Kidney capillary endothelial cell (primary cell): ENCODE data around the gene ZGLP1.
"Not testable (repeated sequence)": the region's sequence is repeated elsewhere in the genome, so short reads cannot be mapped to it uniquely, and the experiment has no call there.

ENCODE experiments used
- DNase-seq: peaks from one replicate; pipeline ENCODE4 v3.0.0-alpha.2; 2018; ENCODE audit warnings: low spot score

The ZGLP1 gene

DNA sequence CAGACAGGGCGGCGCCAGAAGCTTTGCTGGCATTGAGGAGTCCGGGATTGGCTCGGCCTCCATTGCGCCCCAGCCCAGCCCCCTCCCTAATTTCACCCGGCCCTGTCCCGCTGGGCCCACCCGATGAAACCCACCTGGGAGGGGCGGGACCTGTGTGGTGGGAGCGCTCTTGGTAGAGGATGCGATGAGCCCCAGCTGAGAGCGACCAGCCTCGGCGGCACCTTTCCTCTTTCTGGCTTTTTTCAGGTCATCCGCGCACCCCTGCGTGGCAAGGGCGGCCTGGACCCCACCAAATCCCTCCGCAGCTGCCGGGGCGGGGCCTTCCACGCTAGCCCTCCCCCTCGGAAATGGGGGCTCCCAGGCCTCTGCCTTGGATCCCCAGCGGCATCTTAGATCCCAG lies at the start of gene ZGLP1:
ZGLP1 (minus strand) TSS at position 393 of the 400 bp plus-strand sequence.
- no peak for DNase-seq

DNA sequence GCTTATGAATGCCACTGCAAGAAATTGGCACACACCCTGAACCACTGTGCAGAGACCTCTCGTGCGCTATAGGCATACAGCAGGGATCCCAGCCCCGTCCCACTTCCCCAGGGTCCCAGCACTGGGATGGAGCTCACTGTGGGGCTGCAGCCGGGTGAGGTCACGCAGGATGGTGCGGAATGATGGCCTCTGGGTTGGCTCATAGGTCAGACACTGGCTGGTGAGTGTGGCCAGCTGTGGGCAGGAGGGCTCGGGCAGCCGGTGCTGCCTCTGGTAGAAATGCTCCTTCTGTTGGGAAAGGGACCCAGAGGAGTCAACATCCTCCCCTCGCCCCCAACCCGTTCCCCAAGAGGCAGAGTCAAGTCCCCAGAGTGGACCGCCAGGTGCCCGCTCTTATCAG lies 46.8 kb upstream of the ZGLP1 start:
- no peak for DNase-seq

DNA sequence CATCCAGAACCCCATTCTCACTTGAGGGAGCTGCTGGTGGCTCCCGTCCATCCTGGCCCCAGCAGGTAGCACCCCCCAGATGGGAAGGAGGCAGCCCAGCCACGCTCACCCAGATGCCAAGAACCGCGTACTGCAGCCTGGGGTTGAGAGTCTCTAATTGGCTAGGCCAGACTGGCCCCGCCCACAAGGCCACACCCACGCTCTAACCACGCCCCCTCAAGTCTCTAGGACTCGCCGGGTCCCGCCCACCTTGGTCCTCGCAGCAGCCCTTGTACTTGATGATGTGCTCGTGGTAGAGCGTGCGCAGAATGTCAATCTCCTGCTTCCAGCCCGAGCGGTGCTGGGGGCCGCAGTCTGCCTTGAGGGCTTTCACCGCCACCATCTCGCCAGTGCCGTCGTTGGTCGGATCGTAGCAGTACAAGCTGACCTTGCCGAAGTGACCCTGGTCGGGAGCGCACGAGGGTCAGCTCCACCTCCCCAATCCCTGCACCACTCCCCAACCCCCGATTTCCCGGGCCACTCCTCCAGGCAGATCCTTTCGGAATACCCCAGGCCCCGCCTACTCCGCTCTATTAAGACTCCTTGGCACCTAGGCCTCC lies 44.3 kb upstream of the ZGLP1 start:
- DNase-seq: peak; percentile 28

DNA sequence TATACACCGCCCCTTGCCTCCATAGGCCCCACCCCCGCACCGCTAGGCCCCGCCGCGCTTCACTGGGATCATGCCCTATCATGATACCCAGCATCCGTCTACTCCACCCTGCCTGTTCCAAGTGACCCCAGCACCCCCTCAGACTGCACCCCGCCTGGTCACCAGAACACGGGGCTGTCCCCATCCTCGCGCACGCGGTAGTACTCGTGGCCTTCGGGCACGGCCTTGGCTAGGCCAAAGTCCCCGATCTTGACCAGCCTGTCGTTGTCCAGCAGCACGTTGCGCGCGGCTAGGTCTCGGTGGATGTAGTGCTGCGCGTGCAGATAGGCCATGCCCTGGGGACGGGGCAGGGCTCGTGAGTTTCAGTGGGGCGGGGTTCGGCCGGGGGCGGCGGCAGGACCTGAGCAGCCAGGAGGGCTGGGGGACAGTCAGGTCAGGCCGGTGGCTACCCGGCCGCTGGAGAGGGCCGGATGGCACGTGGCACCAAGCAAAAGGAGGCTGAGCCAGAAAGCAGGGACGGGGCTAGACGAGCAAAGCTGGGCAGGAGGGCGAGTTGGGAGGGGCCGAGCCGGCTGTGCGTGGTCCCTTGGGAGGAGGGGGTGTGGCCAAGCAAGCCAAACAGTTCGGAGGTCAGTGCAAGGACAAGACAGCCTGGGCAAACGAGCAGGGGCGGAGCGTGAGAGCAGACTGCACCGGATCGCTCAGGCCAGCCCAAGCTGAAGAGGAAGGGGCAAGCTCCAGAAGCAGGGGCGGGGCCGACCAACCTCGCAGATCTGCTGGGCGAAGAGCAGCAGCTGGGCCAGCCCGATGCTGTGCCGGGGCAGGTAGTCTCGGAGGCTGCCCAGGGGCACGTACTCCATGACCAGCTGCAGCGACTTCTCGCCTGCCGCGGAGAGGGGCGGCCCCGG lies 43.4 kb upstream of the ZGLP1 start:
- DNase-seq: no peak

DNA sequence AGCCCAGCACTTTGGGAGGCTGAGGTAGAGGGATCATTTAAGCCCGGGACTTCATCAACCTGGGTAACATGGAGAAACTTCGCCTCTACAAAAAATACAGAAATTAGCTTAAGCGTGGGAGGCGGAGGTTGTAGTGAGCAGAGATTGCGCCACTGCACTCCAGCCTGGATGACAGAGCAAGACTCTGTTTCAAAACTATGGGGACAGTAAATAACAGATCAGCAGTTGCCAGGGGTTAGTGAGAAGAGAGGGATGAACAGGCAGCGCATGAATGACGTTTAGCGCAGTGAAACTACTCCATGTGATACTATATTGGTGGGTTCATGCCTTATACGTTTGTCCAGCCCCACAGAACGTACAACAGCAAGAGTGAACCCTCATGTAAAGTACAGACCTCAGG lies 36.9 kb upstream of the ZGLP1 start:
- DNase-seq: no peak

DNA sequence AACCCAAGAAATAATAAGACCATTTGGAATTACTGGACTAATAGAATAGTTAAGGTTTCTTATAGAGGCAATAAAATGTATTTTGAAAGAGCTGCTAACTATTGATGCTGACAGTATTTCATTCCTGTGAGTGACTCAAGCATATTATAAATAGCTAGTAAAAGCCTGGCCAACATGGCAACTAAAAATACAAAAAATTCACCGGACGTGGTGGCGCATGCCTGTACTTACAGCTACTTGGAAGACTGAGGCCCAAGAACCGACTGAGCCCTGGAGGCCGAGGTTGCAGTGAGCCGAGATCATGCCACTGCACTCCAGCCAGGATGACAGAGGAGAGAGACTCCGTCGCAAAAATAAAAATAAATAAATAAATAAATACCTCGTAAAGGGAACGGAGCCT lies 35.2 kb upstream of the ZGLP1 start:
- no peak for DNase-seq

DNA sequence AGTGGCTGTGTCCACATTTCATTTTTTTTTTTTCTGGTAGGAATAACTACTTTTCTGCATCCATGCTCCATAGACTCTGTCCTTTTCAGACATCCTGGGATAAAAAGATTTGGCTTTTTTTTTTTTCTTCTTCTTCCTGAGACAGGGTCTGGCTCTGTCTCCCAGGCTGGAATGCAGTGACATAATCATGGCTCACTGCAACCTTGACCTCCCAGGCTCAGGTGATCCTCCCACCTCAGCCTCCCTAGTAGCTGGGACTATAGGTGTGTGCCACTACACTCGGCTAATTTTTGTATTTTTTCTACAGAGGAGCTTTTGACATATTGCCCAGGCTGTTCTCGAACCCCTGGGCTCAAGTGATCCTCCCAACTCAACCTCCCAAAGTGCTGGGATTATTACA lies 33.9 kb upstream of the ZGLP1 start:
- DNase-seq: no peak

DNA sequence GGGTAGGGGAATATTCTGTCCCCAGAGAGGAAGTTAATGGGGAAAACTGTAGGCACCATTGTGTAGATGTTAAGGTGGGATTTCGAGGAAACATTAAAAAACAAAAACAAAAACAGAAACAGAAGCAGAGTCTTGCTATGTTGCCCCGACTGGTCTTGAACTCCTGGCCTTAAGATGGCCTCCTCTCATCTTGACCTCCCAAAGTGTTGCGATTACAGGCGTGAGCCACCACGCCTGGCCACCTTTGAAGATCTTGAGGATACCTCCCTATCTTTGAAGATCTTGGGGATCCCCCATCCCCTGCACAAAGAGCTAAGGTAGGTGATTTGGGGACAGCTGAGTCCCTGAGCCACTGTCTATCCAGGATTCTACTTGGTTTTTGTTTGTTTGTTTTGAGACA lies 30.4 kb upstream of the ZGLP1 start:
- DNase-seq: no peak

DNA sequence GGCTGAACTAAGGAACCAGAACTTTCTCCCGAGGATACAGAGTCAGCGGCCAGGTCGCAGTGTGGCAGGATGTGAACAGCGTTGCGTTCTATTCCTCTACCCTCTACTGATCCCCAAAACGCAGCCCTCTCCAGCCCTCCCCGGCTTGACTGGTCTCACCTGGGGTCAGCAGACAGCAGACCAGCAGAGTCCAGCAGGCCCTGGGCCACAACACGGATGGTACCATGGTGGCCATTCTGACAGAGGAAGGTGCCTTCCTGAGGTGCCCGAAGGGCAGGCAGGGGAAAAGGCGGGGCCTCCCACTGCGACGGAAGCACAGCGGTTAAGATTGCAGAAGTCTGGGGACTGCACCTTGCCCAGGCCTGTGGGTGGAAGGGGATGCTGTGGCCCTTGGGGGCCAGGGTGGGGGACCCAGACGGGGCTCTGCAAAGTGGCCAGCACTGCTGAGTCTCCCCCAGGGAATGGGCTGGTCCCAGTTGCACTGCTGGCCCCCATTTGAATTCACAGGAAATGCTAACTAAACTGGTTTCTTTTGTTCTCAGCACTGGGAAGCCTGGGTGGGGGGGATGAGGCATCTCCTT lies 29.9 kb upstream of the ZGLP1 start, which contains the start of gene ICAM3:
ICAM3 (minus strand) TSS at position 245 of the 581 bp plus-strand sequence; CDS start at position 235, 10 bp downstream.
- no peak for DNase-seq

DNA sequence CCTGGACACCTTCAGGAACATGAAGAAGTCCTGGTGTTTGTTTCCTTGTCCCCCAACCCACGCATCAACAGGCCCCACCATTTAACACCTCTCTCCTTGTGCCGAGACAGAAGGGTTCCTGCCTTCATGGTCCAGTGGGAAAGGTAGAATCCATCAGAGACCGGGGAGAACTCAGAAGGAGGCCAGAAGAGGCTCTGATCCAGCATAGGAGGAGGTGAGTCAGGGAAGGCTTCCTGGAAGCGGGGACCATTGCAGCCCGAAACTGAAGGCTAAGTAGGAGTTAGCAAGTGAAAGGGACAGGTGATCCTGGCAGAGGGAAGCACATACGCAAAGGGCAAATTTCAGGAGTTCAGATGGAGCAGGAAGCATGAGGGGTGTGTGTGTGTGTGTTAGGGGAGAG lies 29.3 kb upstream of the ZGLP1 start:
- DNase-seq: no peak

DNA sequence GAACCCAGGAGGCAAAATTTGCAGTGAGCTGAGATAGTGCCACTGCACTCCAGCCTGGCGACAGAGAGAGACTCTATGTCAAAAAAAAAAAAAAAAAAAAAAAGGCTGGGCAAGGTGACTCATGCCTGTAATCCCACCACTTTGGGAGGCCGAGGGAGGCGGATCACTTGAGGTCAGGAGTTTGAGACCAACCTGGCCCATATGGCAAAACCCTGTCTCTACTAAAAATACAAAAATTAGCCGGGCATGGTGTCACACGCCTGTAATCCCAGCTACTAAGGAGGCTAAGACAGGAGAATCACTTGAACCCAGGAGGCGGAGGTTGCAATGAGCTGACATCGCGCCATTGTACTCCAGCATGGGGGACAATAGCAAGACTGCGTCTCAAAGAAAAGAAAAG lies 27.1 kb upstream of the ZGLP1 start:
- DNase-seq: not testable (repeated sequence)

DNA sequence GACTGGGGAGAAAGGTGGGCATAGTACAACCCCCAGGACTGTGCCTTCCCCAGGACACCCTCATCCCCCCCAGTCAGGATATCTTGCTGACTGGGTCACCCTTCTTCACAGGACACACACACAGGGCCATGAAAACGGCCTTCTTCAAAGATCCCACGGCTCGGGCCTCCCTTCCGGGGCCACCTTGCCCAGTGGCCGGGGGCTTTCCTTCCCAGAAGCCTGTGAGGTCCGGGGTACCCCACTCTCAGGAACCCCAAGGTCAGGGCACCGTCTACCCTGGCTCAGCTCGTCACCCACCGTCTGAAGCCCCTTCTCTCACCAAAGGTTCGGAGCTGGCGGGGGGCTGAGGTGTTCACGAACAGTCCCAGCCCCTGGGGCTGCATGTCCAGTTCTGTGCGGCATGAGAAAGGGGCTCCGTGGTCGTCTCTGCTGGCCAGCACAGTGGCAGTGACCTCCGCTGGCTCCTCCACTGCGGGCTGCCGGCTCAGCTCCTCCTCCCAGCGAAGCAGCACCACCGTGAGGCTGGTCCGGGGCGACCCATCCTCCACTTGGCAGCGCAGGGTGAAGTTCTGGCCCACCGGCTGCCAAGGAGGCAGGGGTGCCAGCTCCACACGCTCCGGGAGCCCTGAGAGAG lies 25.9 kb upstream of the ZGLP1 start:
- DNase-seq: no peak

DNA sequence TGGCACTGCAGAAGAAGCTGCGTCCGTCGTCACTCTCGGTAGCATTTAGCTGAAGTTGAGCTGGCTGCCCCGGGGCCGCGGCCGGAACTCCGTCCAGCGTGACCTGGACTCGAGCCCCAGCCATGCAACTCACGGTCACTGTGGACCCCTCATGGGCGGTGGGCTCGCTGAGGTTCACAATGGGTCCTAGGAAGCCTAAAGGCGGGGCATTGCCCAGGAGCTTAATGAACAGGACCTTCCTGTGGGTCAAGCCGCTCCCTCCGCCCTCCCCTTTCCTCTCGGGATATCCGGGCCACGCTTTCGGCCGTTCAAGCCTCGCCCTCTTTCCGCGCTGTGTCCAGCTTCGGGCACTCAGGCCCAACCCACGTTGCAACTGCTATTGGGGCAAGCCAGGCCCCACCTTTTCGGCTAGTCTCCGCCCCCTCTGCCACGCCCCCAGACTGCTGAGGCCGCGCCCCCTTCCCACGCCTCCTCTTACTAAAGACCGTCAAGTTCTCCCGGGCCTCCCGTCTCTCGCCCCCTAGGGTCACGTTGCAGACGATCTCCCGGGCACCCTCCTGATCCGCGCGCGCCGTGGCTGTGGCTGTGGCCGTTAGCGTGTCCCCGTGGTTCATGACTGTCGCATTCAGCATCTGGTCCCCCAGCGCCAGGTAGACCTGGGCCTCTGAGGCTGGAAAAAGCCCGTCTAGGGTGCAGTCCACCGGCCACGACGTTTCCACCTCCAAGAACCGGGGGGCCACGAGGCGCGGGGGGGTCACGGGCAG lies 25.2 kb upstream of the ZGLP1 start:
- DNase-seq: peak; percentile 89

DNA sequence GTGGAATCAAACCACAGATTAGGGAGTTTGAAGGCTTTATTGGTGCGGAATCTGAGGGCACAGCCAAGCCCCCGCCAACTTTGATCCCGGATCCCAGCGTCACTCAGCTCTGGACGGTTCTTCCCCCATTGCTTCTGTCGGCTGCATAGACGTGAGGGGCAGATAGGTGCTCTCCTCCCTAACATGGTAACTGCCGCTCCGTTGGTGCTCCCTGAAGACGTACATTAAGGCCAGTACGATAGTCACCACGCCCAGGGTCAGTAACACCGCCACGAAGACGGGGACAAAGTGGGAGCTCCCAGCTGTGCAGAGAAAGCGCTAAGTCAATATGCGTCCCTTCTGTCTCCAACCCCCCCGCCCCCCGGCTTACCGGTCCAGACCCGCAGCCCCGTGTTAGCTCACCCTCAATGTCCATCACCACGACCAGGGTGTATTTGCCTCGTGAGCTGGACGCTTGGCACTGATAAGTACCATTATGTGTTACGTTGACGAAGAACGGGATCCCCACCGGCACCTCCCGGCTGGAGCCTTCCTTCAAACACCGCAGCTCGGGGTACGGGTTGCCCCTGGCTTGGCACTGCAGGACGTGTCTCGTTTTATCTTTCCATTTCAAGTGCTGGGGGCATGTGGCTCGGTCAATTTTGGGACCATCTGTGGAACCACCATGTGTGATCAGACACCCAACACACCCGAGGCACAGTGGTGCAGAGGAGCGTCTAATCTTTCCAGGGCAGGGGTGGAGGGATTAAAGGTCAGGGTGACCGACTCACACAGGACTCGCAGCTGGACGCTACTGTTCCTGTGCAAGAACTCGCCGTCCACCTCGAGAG lies 24.4 kb upstream of the ZGLP1 start:
- peak; percentile 15 for DNase-seq

DNA sequence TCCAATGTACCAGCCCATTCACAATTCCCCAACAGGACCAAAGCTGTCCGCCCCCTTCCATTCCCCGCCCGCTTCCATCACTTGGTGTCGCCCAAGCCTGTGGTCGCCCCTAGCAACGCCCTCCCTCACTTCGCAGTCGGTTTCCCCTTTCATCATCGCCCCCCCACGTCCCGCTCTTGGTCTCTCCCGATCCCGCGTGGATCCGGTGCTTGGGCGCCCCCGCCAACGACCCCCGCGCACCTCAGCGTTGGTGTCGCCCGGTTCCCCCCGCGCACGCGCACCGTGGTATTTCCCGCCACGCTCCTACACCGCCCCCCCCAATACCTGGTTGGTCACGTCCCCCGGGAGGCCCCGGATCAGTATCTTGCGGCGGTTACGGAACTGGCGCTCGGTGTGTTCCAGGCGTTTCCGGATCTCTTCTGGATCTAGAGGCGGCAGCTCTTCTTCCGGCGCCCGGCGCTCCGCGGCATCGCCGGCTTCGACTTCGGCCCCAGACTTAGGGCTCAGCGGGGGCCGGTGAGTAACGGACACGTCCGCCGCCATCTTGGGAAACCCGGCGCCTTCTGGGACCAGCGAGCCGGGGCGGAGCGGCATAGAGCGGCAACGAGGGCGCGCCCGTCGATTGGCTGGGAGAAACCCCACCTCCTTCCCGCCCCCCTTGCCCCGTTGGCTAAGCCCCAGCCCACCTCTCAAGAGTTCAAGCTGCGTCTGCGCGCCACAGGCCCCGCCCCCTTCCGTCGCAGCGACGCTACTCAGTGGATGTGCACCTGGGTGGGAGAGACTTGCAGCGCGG lies 23.5 kb upstream of the ZGLP1 start, which contains the start of gene RAVER1:
RAVER1 (minus strand) TSS at position 565 of the 793 bp plus-strand sequence; CDS start at position 543, 22 bp downstream.
- peak; percentile 96 for DNase-seq

DNA sequence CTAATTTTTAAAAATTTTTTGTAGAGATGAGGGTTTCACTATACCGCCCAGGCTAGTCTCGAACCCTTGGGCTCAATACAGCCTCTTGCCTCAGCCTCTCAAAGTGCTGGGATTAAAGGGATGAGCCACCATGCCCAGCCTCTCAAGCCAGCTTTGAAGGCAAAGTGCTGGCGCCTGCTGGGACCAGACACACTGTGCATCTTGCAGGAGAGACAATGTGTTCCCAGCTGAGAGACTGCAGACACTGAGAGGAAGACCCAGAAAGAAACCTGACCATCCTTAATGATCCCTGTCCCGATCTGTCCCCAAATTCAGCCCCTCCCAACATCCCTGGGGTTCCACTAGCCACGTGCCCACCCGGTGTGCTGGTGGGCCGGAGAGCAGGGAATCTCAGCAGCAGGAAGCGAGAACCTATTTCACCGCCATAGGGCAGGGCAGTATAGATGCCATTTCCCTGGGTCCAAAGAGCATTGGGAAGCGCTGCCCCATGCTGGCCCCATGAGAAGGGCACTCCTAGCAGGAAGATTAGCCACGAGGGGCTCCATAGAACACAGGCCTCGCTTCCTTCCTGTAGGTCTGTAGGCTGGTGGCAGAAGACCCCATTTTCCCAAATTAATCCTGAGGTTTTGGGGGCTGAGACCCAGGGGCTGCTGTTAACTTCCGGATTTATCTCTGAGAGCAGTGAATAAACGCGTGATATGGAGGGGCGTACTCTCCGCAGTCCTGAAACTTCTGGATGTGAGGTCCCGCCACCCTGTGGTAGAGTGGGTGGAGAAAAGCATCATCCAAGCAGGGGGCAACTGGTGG lies 22.7 kb upstream of the ZGLP1 start:
- DNase-seq: no peak

DNA sequence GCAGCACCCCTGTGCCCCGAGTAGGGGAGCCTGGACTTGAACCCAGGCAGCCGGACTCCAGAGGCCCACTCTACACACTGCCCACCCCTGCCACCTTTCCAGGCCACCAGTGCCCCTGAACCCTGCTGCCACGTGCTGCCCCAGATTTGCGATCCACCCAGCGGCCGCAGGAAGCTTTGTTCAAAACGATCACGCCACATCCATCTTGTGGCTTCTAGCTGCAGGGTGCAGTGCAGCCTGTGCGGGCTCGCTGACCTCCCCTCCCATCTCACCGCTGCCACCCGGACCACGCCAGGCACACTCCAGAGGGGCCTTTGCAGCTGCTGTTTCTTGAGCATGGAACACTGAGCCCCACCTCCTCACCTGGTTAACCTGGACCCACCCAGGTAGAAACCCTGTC lies 19.9 kb upstream of the ZGLP1 start:
- no peak for DNase-seq

DNA sequence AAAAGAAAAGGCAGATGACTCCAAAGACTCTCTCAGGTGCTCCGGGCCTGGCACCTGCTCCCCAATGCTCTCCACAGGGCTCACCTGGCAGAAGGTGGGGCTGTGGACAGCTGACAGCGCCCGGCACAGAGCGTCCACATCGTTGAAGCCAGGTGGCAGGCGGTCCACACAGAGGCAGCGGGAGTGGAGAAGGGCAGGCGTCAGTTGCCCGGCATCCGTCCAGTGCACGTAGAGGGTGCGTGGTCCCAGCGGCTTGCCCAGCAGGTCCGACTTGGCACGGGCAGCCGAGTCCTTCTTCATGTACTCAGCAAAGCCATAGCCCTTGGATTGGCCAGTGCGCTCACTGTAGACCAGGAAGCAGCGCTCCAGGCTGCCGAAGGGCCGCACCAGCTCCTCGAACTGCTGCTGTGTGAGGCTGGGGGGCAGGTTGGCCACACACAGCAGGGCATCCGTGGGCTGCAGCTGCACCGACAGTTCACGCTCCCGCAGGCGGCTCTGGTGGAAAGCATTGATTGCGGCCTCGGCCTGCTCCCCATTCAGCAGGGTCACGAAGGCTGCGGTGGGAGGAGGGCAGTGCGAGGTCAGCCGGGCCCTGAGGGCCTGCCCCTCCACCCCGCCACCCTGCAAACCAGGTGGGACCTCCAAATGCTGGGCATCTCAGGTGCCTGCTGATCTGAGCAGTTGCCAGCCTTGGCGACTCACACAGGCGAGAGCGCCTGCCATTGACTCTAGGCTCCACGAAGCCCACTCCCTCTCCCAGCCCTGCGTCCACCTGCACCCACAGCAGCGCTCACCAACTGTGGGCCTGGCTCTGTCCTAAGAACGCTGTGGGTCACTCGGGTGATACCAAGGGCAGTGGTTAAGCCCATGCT lies 19.2 kb upstream of the ZGLP1 start:
- no peak for DNase-seq
